ENCODE results near the gene ATP5PD.

DNA sequence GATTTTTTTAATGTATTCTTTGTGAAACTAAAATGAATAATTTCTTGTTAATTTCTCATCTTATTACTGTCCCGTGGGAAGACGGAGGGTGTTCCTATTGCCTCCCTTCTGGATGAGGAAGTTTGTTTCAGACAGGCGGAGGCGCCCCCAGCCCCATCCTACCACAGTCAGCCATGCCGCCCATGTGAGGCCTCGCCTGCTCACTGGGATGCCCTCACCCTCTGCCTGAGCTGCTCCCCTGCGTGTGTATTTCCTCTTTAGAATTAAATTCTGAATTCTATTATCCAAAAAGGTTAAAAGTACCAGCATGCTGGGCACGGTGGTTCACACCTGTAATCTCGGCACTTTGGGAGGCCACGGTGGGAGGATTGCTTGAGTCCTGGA is 14.3 kb upstream of the ATP5PD start:
- TF ChIP-seq, protein P1, sequence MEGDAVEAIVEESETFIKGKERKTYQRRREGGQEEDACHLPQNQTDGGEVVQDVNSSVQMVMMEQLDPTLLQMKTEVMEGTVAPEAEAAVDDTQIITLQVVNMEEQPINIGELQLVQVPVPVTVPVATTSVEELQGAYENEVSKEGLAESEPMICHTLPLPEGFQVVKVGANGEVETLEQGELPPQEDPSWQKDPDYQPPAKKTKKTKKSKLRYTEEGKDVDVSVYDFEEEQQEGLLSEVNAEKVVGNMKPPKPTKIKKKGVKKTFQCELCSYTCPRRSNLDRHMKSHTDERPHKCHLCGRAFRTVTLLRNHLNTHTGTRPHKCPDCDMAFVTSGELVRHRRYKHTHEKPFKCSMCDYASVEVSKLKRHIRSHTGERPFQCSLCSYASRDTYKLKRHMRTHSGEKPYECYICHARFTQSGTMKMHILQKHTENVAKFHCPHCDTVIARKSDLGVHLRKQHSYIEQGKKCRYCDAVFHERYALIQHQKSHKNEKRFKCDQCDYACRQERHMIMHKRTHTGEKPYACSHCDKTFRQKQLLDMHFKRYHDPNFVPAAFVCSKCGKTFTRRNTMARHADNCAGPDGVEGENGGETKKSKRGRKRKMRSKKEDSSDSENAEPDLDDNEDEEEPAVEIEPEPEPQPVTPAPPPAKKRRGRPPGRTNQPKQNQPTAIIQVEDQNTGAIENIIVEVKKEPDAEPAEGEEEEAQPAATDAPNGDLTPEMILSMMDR (IDR thresholded peaks at IDR 0.05; ENCODE audit: low read length), result no peak
- no peak for TF ChIP-seq EZH2 (IDR thresholded peaks at IDR 0.05; ENCODE audit: borderline replicate concordance, low read length)

Data from OCI-LY1 (cell line).